ENCODE data around the gene PDE4D. TPM values are rescaled to one million over a fixed set of nuclear protein-coding genes. Genes with fewer than 3 reads are reported as not detected.

Gene PDE4D
- total and polyA plus RNA-seq, 9 donors: 21.1 to 65.9 (median 33.0) TPM

DNA sequence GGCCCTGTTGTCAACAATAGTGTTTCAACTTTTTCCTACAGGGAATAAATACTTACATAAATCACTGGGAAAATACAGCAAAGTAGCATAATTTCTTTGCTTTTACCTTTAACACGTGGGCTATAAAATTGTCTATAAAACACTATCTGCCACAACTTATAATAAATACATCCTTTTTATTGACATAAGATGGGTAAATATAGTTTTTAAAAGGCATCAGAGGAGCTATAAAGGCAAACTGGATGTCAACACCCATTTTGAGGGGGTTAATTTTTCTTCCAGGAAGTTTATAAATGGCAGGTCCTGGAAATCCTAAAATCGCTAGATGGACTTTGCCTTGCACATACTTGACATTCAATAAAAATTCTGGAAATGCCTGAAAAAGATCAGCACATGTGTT is 358.0 kb downstream of the PDE4D start:
- Histone ChIP-seq H3K4me3 (ENCODE audit: low read length) (no peak overlapping the region), H3K36me3 (ENCODE audit: control insufficient read depth, insufficient read depth, low read length) (no peaks in the 10 kb centered on the region), H3K27ac (ENCODE audit: low read length) (no peak overlapping the region), H3K9me3 (replicated peaks; ENCODE audit: control insufficient read depth, low read depth, low read length) (no peaks in the 10 kb centered on the region), H3K27me3 (ENCODE audit: control insufficient read depth, insufficient read depth, low read length) (no peaks in the 10 kb centered on the region), H3K4me1 (ENCODE audit: control insufficient read depth, insufficient read depth, low read length) (peaks cover 2% of the 10 kb centered on the region)
- DNase-seq: no peak
- WGBS (ENCODE audit: insufficient coverage): no CpG with 5 or more reads among the region's 2 CpGs

DNA sequence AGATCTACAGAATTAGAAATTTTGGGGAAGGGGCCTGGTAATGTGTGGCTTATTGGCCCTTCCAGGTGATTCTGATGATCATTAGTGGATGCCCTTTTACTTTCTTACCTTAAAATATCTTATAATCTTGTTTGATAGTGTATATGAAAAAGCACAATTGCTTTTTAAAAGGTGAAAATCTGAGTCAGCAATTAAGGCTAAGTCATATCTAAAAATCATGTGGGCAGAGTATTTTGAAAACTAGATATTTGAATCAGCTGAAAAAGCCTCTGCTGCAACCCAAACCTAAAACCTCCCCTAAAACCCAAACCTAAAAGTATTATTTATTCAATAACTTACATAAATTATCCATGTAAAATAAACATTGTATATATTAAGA is 359.8 kb downstream of the PDE4D start:
- Histone ChIP-seq H3K27me3 (ENCODE audit: control insufficient read depth, insufficient read depth, low read length) (no peaks in the 10 kb centered on the region), H3K27ac (ENCODE audit: low read length) (no peak overlapping the region), H3K4me1 (ENCODE audit: control insufficient read depth, insufficient read depth, low read length) (peaks cover under 1% of the 10 kb centered on the region), H3K4me3 (ENCODE audit: low read length) (no peak overlapping the region), H3K9me3 (replicated peaks; ENCODE audit: control insufficient read depth, low read depth, low read length) (no peaks in the 10 kb centered on the region), H3K36me3 (ENCODE audit: control insufficient read depth, insufficient read depth, low read length) (no peaks in the 10 kb centered on the region)
- DNase-seq: no peak

DNA sequence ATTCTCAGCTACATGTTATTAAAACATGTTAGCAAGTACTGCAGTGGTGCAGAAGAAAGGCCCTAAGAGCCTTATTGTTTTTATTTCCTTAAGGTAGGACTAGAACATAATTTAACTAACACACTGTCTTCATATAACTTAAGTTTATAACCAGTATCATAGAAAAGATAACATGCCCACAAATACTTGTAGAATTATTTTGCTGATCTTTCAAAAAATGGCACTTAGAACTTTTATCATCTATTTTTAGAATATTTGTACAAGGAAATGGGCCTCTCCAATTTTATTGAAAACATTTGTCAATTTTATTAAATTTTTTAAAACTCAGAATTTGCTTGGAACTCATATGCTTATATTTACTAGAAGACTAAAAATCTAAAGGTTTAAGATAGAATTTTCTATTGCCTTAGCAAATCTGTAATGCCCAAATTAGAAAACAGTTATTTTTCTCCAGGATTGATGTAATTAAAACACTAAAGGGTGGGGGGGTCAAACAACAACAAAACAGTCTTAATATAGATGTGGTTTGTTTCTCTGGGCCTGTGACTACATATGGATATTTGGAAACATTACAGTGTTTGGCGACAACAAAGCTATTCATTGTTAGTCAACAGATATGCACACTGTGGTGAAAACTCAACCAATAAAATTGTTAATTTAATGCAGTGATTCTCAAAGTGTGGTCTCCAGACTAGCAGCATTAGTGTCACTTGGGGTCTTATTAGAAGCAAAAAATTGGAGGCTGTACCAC is 360.4 kb downstream of the PDE4D start:
- Histone ChIP-seq H3K4me1 (ENCODE audit: control insufficient read depth, insufficient read depth, low read length) (peaks cover 2% of the 10 kb centered on the region), H3K36me3 (ENCODE audit: control insufficient read depth, insufficient read depth, low read length) (no peaks in the 10 kb centered on the region), H3K4me3 (ENCODE audit: low read length) (no peak overlapping the region), H3K27ac (ENCODE audit: low read length) (no peak overlapping the region), H3K27me3 (ENCODE audit: control insufficient read depth, insufficient read depth, low read length) (no peaks in the 10 kb centered on the region), H3K9me3 (replicated peaks; ENCODE audit: control insufficient read depth, low read depth, low read length) (no peaks in the 10 kb centered on the region)
- no CpG with 5 or more reads among the region's 1 CpG for WGBS (ENCODE audit: insufficient coverage)
- no peak for DNase-seq

DNA sequence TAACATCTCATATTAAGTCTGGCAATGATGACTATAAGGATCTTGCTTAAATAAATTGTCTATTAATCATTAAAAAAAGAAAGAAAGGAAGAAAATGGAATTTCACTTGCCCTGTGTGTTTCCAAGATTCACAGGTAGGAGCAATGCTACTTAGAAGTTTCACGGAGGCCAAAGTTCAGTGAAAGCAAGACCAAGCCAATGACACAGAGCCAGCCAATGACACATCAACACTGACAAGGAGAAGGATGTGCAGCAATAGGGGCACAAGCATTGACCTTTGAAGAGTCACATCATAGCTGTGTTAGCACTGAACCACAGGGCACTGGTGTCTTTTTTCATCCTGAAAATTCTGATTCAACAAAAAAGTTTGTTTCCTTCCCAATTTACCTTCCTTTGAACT is 364.3 kb downstream of the PDE4D start:
- no peaks in the 10 kb centered on the region for H3K27me3 ChIP-seq (ENCODE audit: control insufficient read depth, insufficient read depth, low read length)
- peaks cover 2% of the 10 kb centered on the region for H3K4me1 ChIP-seq (ENCODE audit: control insufficient read depth, insufficient read depth, low read length)
- H3K9me3 ChIP-seq (replicated peaks; ENCODE audit: control insufficient read depth, low read depth, low read length): no peaks in the 10 kb centered on the region
- H3K36me3 ChIP-seq (ENCODE audit: control insufficient read depth, insufficient read depth, low read length): no peaks in the 10 kb centered on the region
- 100% methylated on average over 1 of the region's 1 CpG for WGBS (ENCODE audit: insufficient coverage)
- no peak overlapping the region for H3K27ac ChIP-seq (ENCODE audit: low read length)
- no peak for DNase-seq
- no peak overlapping the region for H3K4me3 ChIP-seq (ENCODE audit: low read length)

DNA sequence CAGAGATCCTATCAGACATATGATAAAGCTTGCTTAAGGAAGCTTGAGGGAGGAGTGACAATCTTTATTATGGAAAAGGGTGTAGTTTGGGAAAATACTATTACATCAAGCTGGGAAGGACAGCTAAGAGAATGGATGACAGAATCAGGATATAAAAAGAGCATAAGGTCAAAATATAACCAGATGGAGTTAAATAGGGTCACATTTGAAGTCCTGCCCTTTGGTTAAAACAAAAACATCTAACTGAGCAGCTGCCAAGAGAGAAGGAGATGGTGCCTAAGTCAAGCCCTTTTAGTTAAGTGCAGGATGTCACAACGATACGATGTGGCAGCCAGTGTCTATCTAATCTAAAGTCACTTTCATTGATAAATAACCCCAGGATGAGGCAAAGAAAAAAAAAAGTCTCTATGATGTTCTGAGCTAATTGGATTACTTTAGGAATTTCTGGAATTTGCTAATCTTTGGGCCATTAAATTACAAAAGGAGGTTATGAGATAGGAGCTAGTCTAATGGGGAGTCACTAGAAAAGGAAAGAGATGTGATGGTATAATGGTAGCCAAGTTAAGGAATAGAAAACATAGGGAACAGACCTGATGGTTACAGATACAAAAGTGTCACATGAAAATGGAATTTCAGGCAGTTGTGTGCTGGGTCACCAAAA is 365.2 kb downstream of the PDE4D start:
- no peak overlapping the region for H3K27ac ChIP-seq (ENCODE audit: low read length)
- DNase-seq: no peak
- no CpG with 5 or more reads among the region's 2 CpGs for WGBS (ENCODE audit: insufficient coverage)
- peaks cover 2% of the 10 kb centered on the region for H3K4me1 ChIP-seq (ENCODE audit: control insufficient read depth, insufficient read depth, low read length)
- no peak overlapping the region for H3K4me3 ChIP-seq (ENCODE audit: low read length)
- H3K9me3 ChIP-seq (replicated peaks; ENCODE audit: control insufficient read depth, low read depth, low read length): no peaks in the 10 kb centered on the region
- no peaks in the 10 kb centered on the region for H3K27me3 ChIP-seq (ENCODE audit: control insufficient read depth, insufficient read depth, low read length)
- H3K36me3 ChIP-seq (ENCODE audit: control insufficient read depth, insufficient read depth, low read length): no peaks in the 10 kb centered on the region

DNA sequence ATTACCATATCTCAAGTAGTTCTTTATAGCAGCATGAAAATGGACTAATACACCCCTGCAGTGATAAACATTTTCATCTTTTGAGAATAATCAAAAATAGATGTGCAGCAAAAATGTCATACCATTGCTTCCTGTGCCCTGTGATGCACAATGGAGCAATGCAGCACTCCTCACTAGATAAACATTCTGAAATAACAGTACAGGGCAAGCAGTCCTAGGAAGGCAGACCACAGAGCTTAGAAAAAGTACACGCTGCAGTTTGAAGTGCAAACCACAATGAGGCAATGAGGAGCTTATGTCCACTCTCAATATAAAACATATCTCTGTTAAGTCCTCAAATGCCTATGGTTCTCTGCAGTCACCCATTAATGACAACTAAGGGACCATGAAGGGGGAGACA is 367.6 kb downstream of the PDE4D start:
- H3K27me3 ChIP-seq (ENCODE audit: control insufficient read depth, insufficient read depth, low read length): no peaks in the 10 kb centered on the region
- WGBS (ENCODE audit: insufficient coverage): no CpG with 5 or more reads among the region's 1 CpG
- DNase-seq: no peak
- H3K4me1 ChIP-seq (ENCODE audit: control insufficient read depth, insufficient read depth, low read length): peaks cover 2% of the 10 kb centered on the region
- no peak overlapping the region for H3K4me3 ChIP-seq (ENCODE audit: low read length)
- H3K9me3 ChIP-seq (replicated peaks; ENCODE audit: control insufficient read depth, low read depth, low read length): no peaks in the 10 kb centered on the region
- no peaks in the 10 kb centered on the region for H3K36me3 ChIP-seq (ENCODE audit: control insufficient read depth, insufficient read depth, low read length)
- H3K27ac ChIP-seq (ENCODE audit: low read length): no peak overlapping the region

DNA sequence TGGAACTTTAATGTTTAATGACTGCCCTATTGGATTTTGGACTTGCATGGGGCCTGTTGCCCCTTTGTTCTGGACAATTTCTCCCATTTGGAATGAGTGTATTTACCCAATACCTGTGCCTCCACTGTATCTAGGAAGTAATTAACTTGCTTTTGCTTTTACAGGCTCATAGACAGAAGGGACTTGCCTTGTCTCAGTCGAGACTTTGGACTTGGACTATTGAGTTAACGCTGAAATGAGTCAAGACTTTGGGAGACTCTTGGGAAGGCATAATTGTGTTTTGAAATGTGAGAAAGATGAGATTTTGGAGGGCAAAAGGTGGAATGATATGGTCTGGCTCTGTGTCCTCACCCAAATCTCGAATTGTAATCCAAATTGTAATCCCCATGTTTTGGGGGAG is 368.2 kb downstream of the PDE4D start:
- Histone ChIP-seq H3K4me1 (ENCODE audit: control insufficient read depth, insufficient read depth, low read length) (peaks cover 2% of the 10 kb centered on the region), H3K27ac (ENCODE audit: low read length) (no peak overlapping the region), H3K4me3 (ENCODE audit: low read length) (no peak overlapping the region), H3K9me3 (replicated peaks; ENCODE audit: control insufficient read depth, low read depth, low read length) (no peaks in the 10 kb centered on the region), H3K27me3 (ENCODE audit: control insufficient read depth, insufficient read depth, low read length) (no peaks in the 10 kb centered on the region), H3K36me3 (ENCODE audit: control insufficient read depth, insufficient read depth, low read length) (no peaks in the 10 kb centered on the region)
- 85% methylated on average over 2 of the region's 3 CpGs for WGBS (ENCODE audit: insufficient coverage)
- DNase-seq: no peak

DNA sequence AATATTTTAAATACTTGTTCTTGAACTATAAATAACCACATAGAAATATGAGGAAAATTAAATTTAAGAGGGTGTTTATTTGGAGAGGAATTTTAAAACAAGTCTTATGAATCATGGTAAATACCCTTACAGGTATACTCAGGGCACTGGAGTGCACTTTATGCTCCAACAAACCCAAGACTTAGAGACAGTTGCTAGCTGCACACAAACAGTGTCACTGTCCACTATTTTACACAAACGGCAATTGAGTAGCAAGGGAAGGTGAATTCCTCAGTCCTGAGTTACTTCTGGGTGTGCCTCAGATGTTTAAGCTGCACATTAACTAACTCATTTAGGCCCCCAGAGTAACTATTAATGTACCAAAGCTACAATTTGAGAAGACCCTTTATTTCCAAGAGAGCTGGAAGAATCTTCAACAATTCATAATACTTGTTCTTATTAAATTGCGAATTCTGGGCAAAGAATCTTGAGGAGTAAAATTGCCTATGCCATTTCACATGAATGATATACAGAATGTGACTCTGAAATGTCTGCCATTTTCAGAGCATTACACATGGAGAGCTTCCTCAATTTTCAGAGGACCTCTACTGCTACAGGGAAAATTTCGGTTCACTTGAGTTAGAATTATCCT is 371.2 kb downstream of the PDE4D start:
- DNase-seq: no peak
- H3K4me3 ChIP-seq (ENCODE audit: low read length): no peak overlapping the region
- no peaks in the 10 kb centered on the region for H3K27me3 ChIP-seq (ENCODE audit: control insufficient read depth, insufficient read depth, low read length)
- no CpG with 5 or more reads among the region's 3 CpGs for WGBS (ENCODE audit: insufficient coverage)
- no peaks in the 10 kb centered on the region for H3K4me1 ChIP-seq (ENCODE audit: control insufficient read depth, insufficient read depth, low read length)
- H3K9me3 ChIP-seq (replicated peaks; ENCODE audit: control insufficient read depth, low read depth, low read length): no peaks in the 10 kb centered on the region
- H3K27ac ChIP-seq (ENCODE audit: low read length): no peak overlapping the region
- no peaks in the 10 kb centered on the region for H3K36me3 ChIP-seq (ENCODE audit: control insufficient read depth, insufficient read depth, low read length)

DNA sequence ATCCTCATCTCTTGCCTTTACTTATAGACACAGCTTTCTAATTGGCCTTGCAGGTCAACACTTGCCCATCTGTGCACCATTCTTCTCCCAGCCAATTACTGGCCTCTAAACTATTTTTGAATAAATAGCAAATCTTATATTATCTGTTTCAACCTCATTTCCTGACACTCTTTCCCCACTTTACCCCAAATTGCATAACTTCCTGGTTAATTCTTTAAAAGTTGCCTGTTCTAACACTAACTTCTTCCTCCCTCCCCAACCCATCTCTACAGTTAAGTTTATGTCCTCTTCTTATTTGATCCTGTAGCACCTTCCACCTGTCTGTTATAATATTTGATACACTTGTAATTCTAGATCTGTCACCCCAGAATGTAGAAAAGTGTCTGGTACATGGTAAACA is 372.1 kb downstream of the PDE4D start:
- no peaks in the 10 kb centered on the region for H3K9me3 ChIP-seq (replicated peaks; ENCODE audit: control insufficient read depth, low read depth, low read length)
- no peak overlapping the region for H3K27ac ChIP-seq (ENCODE audit: low read length)
- H3K4me3 ChIP-seq (ENCODE audit: low read length): no peak overlapping the region
- H3K27me3 ChIP-seq (ENCODE audit: control insufficient read depth, insufficient read depth, low read length): no peaks in the 10 kb centered on the region
- no peaks in the 10 kb centered on the region for H3K36me3 ChIP-seq (ENCODE audit: control insufficient read depth, insufficient read depth, low read length)
- no peak for DNase-seq
- H3K4me1 ChIP-seq (ENCODE audit: control insufficient read depth, insufficient read depth, low read length): no peaks in the 10 kb centered on the region

DNA sequence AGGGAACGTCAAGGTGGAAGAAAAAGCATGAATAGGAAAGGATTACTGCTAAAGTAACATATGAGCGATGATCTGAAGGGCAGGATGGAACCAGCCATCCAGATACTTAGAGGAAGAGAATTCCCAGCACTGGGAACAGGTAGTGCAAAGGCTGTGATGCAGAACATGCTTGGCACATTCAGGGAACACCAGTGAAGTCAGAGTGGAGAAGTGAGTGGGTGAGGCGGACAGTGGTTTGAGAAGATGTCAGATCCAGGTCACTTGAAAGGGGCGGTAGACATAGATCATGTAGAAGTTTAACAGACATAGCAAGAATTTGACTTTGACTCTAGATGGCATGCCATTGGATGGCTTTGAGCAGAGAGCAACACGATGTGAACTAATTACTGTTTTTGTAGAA is 374.2 kb downstream of the PDE4D start:
- H3K27ac ChIP-seq (ENCODE audit: low read length): no peak overlapping the region
- no peak for DNase-seq
- no peak overlapping the region for H3K4me3 ChIP-seq (ENCODE audit: low read length)
- H3K36me3 ChIP-seq (ENCODE audit: control insufficient read depth, insufficient read depth, low read length): no peaks in the 10 kb centered on the region
- no peaks in the 10 kb centered on the region for H3K9me3 ChIP-seq (replicated peaks; ENCODE audit: control insufficient read depth, low read depth, low read length)
- 98% methylated on average over 5 of the region's 5 CpGs for WGBS (ENCODE audit: insufficient coverage)
- H3K27me3 ChIP-seq (ENCODE audit: control insufficient read depth, insufficient read depth, low read length): no peaks in the 10 kb centered on the region
- no peaks in the 10 kb centered on the region for H3K4me1 ChIP-seq (ENCODE audit: control insufficient read depth, insufficient read depth, low read length)
